Lower leg skin (tissue), 4 donors: ENCODE results near the gene KIF14. TPM values are rescaled to one million over a fixed set of nuclear protein-coding genes. Genes with fewer than 3 reads are reported as not detected.

ENCODE experiments used
- DNase-seq, 2 donors: peaks; one replicate each; pipeline ENCODE4 v3.0.0-alpha.2; 2019; ENCODE audit warnings: low spot score in 2 of 2
- H3K4me3 ChIP-seq: fragments of 200-600 bp; sonication (generic); 2 replicates; pipeline ENCODE4 v1.5.1; 2017; ENCODE audit warnings: mild to moderate bottlenecking, low read depth; ENCODE audit not compliant: poor library complexity, severe bottlenecking
- POLR2A ChIP-seq, 2 donors: fragments of 450-650 bp; IDR thresholded peaks; one replicate each; pipeline ENCODE4 v1.6.1; 2016 to 2017; ENCODE audit warnings: antibody characterized with exemption in 2 of 2, mild to moderate bottlenecking in 1 of 2, moderate library complexity in 1 of 2
- WGBS, 2 donors: methylation state at CpG; one replicate each; pipeline ENCODE4 v1.1.5; 2018; 5-methylcytosine and 5-hydroxymethylcytosine counted together
- intact Hi-C: fragments of 100-400 bp; cut with DNase I; formaldehyde crosslinking; loops from one replicate; pipeline ENCODE4 v1.15.0; 2023; ENCODE audit warnings: low total_unique reads
- total RNA-seq, 4 donors: library from RNA; depleted of rRNA; stranded (reverse); fragments of >200 nt; gene quantifications; one replicate each; pipeline ENCODE4 v1.1.0, GENCODE V29; 2016
- TF ChIP-seq, protein P1 (sequence below), 3 donors: fragments of 450-650 bp; IDR thresholded peaks; one replicate each; pipeline ENCODE4 v1.5.1; 2016; ENCODE audit warnings: antibody characterized with exemption in 3 of 3, mild to moderate bottlenecking in 3 of 3, moderate library complexity in 2 of 3

The KIF14 gene, protein sequence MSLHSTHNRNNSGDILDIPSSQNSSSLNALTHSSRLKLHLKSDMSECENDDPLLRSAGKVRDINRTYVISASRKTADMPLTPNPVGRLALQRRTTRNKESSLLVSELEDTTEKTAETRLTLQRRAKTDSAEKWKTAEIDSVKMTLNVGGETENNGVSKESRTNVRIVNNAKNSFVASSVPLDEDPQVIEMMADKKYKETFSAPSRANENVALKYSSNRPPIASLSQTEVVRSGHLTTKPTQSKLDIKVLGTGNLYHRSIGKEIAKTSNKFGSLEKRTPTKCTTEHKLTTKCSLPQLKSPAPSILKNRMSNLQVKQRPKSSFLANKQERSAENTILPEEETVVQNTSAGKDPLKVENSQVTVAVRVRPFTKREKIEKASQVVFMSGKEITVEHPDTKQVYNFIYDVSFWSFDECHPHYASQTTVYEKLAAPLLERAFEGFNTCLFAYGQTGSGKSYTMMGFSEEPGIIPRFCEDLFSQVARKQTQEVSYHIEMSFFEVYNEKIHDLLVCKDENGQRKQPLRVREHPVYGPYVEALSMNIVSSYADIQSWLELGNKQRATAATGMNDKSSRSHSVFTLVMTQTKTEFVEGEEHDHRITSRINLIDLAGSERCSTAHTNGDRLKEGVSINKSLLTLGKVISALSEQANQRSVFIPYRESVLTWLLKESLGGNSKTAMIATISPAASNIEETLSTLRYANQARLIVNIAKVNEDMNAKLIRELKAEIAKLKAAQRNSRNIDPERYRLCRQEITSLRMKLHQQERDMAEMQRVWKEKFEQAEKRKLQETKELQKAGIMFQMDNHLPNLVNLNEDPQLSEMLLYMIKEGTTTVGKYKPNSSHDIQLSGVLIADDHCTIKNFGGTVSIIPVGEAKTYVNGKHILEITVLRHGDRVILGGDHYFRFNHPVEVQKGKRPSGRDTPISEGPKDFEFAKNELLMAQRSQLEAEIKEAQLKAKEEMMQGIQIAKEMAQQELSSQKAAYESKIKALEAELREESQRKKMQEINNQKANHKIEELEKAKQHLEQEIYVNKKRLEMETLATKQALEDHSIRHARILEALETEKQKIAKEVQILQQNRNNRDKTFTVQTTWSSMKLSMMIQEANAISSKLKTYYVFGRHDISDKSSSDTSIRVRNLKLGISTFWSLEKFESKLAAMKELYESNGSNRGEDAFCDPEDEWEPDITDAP (N-terminal part only)
- total RNA-seq: 1 to 10 TPM in 1 of 4 donors, under 1 TPM in 3; 0.37 to 1.1 (median 0.61) TPM

GRCh38 chr1:200620273-200621131 is at the start of gene KIF14:
Gene KIF14, minus strand, starts transcription at chr1:200620751. Its CDS starts 2,028 bp downstream, at chr1:200618723.
- DNase-seq: peak; percentile 92 to 98
- no peak for TF ChIP-seq POLR2A (IDR thresholded peaks at IDR 0.05)
- TF ChIP-seq, protein P1, sequence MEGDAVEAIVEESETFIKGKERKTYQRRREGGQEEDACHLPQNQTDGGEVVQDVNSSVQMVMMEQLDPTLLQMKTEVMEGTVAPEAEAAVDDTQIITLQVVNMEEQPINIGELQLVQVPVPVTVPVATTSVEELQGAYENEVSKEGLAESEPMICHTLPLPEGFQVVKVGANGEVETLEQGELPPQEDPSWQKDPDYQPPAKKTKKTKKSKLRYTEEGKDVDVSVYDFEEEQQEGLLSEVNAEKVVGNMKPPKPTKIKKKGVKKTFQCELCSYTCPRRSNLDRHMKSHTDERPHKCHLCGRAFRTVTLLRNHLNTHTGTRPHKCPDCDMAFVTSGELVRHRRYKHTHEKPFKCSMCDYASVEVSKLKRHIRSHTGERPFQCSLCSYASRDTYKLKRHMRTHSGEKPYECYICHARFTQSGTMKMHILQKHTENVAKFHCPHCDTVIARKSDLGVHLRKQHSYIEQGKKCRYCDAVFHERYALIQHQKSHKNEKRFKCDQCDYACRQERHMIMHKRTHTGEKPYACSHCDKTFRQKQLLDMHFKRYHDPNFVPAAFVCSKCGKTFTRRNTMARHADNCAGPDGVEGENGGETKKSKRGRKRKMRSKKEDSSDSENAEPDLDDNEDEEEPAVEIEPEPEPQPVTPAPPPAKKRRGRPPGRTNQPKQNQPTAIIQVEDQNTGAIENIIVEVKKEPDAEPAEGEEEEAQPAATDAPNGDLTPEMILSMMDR (IDR thresholded peaks at IDR 0.05): no peak
- intact Hi-C loops: loop anchor here (5.0 kb wide), 1 partner anchor 192 kb away; no protein-coding TSS in a partner anchor
- peak within 1 kb of the TSS; percentile 41 for H3K4me3 ChIP-seq
- WGBS, 2 donors: 0 to 1% methylated on average over 46 to 52 of the region's 59 CpGs

GRCh38 chr1:200669314-200670241 is 49.0 kb upstream of the KIF14 start, which contains the start of gene DDX59:
Gene DDX59, minus strand, starts transcription at chr1:200669907. Its CDS starts 3,167 bp downstream, at chr1:200666740.
- H3K4me3 ChIP-seq: peak within 1 kb of the TSS; percentile 80
- WGBS, 2 donors: 0% methylated on average over 45 to 59 of the region's 91 CpGs
- intact Hi-C loops: no loop called here
- TF ChIP-seq, protein P1 (IDR thresholded peaks at IDR 0.05): no peak
- no peak for TF ChIP-seq POLR2A (IDR thresholded peaks at IDR 0.05)
- peak; percentile 94 to 99 for DNase-seq

- no peak for DNase-seq
- WGBS, 2 donors: 29 to 30% methylated on average over 7 of the region's 7 CpGs
- intact Hi-C loops: no loop called here
- no peak for TF ChIP-seq POLR2A (IDR thresholded peaks at IDR 0.05)
- TF ChIP-seq, protein P1 (IDR thresholded peaks at IDR 0.05): no peak
- H3K4me3 ChIP-seq: no peak overlapping the region
Measured at GRCh38 chr1:200668514-200669313, 48.2 kb upstream of the KIF14 start.

DNA sequence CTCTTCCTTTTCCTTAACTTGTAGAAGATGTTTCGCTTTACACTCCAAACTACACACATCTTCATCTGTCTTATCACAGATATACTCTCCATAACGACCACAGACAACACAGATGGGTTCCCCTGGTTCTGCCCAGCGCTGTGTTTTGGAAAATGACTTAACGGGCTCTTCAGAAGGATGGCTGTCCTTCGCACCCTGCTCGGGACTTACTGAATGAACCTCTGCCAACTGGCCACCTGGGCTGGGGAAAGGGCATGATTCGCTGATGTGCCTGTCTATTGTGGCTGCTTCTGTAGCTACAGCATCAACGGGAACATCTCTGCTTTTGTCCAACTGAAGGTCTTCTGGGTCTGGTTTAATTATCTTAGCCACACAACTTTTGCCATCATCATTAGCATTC is 45.8 kb upstream of the KIF14 start:
- WGBS, 2 donors: 59 to 79% methylated on average over 8 of the region's 8 CpGs
- H3K4me3 ChIP-seq: no peak overlapping the region
- DNase-seq: no peak
- intact Hi-C loops: no loop called here
- TF ChIP-seq, protein P1 (IDR thresholded peaks at IDR 0.05): no peak
- TF ChIP-seq POLR2A (IDR thresholded peaks at IDR 0.05): no peak
